NB4 (cell line): ENCODE data around the gene SELENOT.

Source experiments
- POLR2A ChIP-seq: IDR thresholded peaks from 2 replicates; pipeline ENCODE4 v1.6.1; 2011; ENCODE audit warnings: mild to moderate bottlenecking; ENCODE audit not compliant: insufficient read length; ENCODE audit errors: extremely low read depth
- TF ChIP-seq, protein P1 (sequence below): IDR thresholded peaks from 2 replicates; pipeline ENCODE4 v1.6.1; 2011; ENCODE audit warnings: low read depth, low read length
- TF ChIP-seq, protein P2 (sequence below): IDR thresholded peaks from one replicate; pipeline ENCODE4 v1.5.1; 2012; ENCODE audit warnings: low read depth, low read length

DNA sequence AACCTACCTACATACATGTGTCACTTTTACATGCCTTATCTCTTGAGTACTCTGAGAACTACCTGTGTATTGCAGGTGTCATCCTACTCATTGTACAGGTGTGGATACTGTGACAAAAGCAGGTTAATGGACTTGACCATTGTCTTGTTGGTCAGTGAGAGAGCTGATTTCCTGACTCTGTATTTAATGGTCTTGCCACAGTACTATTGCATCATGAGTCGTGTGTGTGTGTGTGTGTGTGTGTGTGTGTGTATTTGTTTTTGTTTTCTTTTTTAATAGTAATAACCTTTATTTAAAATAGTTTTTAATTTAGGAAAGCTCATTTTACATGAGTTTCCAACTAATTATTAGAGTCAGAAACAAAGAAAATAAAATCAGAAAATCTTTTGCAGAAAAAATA, 7.7 kb downstream of the SELENOT start:
- TF ChIP-seq POLR2A, result no peak
- TF ChIP-seq, protein P1, sequence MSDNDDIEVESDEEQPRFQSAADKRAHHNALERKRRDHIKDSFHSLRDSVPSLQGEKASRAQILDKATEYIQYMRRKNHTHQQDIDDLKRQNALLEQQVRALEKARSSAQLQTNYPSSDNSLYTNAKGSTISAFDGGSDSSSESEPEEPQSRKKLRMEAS, result no peak
- TF ChIP-seq, protein P2, sequence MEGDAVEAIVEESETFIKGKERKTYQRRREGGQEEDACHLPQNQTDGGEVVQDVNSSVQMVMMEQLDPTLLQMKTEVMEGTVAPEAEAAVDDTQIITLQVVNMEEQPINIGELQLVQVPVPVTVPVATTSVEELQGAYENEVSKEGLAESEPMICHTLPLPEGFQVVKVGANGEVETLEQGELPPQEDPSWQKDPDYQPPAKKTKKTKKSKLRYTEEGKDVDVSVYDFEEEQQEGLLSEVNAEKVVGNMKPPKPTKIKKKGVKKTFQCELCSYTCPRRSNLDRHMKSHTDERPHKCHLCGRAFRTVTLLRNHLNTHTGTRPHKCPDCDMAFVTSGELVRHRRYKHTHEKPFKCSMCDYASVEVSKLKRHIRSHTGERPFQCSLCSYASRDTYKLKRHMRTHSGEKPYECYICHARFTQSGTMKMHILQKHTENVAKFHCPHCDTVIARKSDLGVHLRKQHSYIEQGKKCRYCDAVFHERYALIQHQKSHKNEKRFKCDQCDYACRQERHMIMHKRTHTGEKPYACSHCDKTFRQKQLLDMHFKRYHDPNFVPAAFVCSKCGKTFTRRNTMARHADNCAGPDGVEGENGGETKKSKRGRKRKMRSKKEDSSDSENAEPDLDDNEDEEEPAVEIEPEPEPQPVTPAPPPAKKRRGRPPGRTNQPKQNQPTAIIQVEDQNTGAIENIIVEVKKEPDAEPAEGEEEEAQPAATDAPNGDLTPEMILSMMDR, result no peak
